Epithelial cell of proximal tubule (primary cell): ENCODE measurements around the gene JUP. TPM values are rescaled to one million over a fixed set of nuclear protein-coding genes. Genes with fewer than 3 reads are reported as not detected.

ENCODE experiments used
- DNase-seq: peaks from one replicate; pipeline ENCODE4 v3.0.0-alpha.2; 2011; ENCODE audit warnings: low read depth
- H3K4me3 ChIP-seq: 2 replicates; pipeline ENCODE4 v1.5.1; 2011; ENCODE audit warnings: low read depth, mild to moderate bottlenecking, low read length
- total RNA-seq: library from RNA; depleted of rRNA; stranded (reverse); fragments of >200 nt; gene quantifications from 2 replicates; pipeline ENCODE4 v1.2.3, GENCODE V29; 2015
- TF ChIP-seq, protein P1 (sequence below): conservative IDR thresholded peaks from 2 replicates; pipeline ENCODE4 v1.5.1; 2012; ENCODE audit warnings: low read depth, mild to moderate bottlenecking, low read length

JUP gene
- total RNA-seq, 1 donor from 2014 or later: 425 TPM

DNA sequence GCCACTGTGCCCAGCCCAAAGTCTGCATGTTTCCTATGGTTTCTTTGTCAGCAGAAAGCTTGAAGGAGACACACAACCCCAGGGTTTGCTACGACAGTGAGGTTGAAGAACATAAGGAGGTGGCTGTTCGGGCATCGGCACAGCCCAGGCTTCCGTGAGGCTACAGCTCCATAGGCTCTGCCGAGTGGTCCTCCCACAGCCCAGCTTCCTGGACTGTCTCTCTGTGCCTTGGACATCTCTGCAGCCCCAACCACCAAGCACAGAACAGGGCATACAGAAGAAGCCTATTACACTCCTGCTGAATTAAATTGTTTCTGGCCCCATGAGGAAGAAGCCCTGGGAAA is 48.9 kb downstream of the JUP start:
- TF ChIP-seq, protein P1, sequence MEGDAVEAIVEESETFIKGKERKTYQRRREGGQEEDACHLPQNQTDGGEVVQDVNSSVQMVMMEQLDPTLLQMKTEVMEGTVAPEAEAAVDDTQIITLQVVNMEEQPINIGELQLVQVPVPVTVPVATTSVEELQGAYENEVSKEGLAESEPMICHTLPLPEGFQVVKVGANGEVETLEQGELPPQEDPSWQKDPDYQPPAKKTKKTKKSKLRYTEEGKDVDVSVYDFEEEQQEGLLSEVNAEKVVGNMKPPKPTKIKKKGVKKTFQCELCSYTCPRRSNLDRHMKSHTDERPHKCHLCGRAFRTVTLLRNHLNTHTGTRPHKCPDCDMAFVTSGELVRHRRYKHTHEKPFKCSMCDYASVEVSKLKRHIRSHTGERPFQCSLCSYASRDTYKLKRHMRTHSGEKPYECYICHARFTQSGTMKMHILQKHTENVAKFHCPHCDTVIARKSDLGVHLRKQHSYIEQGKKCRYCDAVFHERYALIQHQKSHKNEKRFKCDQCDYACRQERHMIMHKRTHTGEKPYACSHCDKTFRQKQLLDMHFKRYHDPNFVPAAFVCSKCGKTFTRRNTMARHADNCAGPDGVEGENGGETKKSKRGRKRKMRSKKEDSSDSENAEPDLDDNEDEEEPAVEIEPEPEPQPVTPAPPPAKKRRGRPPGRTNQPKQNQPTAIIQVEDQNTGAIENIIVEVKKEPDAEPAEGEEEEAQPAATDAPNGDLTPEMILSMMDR: no peak
- DNase-seq: no peak
- no peak overlapping the region for H3K4me3 ChIP-seq

DNA sequence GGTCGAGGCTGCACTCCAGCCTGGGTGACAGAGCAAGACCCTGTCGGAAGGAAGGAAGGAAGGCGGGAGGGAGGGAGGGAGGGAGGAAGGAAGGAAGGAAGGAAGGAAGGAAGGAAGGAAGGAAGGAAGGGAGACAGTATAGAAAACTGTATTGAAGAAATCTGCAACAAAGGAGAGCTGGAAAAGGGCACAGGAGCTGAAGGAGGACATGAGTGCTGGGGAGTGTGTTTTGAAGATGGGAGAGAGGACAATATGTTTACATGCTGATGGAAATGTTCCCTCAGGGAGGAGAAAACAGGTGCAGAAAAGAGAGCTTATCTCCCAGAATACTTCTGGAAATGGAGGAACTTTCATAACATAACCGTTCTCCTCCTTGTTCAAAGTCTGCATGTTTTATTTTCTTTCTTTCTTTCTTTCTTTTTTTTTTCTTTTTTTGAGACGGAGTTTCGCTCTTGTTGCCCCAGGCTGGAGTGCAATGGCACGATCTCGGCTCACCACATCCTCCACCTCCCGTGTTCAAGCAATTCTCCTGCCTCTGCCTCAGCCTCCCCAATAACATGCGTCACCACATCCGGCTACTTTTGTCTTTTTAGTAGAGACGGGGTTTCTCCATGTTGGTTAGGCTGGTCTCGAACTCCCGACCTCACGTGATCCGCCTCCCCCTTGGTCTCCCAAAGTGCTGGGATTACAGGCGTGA is 49.4 kb downstream of the JUP start:
- TF ChIP-seq, protein P1: no peak
- DNase-seq: no peak

DNA sequence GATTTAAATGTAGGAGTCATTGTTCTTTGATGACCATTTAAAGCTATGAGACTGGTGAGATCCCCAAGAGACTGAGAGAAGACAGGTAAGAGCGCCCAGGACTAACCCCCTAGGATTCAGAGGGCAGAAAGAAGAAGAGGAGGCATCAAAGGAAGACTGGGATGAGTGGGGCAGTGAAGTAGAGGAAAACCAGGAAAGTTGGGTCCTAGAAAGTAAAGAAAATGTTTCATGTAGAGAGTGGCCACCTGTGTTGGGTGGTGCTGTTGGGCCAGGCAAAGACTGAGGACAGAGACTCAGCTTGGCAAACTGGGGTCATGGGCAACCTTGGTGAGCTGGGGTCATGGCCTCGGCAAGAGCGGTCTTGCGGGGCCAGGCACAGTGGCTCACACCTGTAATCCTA is 50.8 kb downstream of the JUP start:
- TF ChIP-seq, protein P1: no peak
- no peak for DNase-seq
- H3K4me3 ChIP-seq: no peak overlapping the region

More for the DNA sequence above, 49.4 kb downstream of the JUP start:
- no peak overlapping the region for H3K4me3 ChIP-seq

DNA sequence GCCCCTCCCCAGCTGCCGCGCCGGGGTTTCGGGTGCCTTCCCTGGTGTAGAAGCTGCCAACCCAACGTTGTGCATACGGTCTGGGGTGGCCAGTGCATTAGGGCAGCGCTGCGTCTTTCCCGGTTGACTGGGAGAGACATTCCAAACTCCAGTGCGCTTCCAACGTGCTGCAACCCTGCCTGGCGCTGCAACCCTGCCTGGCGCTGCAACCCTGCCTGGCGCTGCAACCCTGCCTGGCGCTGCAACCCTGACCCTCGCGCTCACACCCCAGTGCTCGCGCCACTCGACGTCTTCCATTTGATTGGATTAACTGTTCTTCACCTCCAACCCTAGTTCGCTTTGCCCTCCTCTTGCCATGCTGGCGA is 51.6 kb downstream of the JUP start:
- no peak for DNase-seq
- H3K4me3 ChIP-seq: peak overlapping the region; percentile 55
- TF ChIP-seq, protein P1: no peak

DNA sequence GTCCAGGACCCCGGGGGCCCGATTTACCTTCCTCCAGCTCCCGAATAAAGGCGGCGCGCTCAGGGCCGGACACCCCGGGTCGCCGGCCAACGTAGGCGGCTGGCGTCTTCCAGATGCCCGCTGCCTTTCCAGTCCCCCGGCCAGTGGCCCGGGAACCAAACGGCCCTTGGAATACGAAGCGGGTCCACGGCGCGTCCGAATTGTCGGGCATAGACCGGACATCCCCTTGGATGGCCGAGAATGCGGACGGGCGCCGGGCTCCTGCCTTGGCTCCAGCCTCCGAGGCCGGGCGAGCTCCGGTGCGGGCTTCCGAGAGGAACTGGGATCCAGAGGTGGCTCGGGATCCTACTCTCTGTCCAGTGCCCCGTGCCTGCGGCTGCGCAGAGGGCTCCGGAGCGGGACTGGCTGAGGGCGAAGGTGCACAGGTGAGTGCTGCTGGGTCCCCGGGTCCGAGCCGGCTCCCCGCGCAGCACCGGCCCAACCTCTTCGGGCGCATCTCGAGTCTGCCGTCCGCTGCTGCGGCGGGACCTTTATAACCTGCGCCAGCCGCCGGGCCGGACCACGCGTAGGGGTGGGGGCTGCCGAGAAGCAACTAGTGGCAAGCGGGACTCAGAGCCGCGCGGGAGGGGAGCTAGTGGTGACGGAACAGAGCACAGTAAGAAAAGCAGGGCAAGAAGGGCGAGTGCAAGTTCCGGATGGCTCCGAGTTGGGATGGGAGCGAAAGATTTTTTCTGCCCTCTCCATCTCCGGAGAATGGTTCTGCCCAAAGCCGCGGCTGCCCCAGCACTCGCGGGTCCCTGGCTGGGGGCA is 52.2 kb downstream of the JUP start, which contains the start of gene HAP1:
HAP1 (minus strand) TSS at position 505 of the 810 bp plus-strand sequence; CDS start at position 496, 9 bp downstream.
- H3K4me3 ChIP-seq: peak within 1 kb of the TSS; percentile 55
- no peak for DNase-seq
- TF ChIP-seq, protein P1: no peak

DNA sequence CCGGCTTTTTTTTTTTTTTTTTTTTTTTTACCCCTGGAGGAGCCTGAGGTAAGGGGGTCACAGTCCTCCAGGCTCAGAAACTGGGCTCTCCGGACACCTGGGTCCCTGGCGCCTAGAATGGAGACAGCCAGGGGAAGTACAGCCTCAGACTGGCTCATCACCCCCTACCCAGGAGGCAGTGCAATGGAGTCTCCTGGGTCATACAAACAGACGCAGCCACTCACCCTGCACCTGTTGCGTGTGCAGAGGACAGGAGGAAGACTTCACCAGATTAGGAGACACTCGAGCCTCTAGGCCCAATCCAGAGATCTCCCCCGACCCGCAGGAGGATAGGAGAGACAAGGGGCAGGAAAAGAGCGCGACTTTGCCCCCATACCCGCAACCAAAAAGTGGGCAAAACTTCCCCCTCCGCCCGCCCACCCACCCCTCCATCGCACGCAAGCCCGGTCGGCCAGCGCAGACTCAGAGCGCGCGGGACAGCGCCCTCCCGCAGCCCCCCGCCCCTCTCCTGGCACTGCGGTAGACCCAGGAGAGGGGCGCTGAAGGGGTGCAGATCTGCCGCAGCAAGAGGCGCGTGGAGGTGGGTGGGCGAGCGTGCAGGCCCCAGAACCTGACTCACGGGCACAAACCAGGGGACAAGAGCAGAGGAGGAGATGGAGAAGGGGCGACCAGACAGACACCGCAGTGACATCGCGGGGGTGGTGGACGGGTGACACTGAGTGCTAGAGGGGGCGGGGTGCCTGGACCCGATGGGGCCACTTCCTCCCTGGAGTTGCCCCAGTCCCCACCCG is 53.0 kb downstream of the JUP start:
- DNase-seq: no peak
- TF ChIP-seq, protein P1: no peak
- H3K4me3 ChIP-seq: peak overlapping the region; percentile 55
